ENCODE measurements around the gene PRXL2B.
"Not testable (repeated sequence)": the region's sequence is repeated elsewhere in the genome, so short reads cannot be mapped to it uniquely, and the experiment has no call there.

Gene PRXL2B

GRCh38 chr1:2564815-2565374 is 21.7 kb upstream of the PRXL2B start:
- DNase-seq = no peak

- DNase-seq = no peak
Observed at GRCh38 chr1:2566101-2567045, 20.2 kb upstream of the PRXL2B start.

- no peak for DNase-seq
Observed at GRCh38 chr1:2567083-2567679, 19.4 kb upstream of the PRXL2B start.

- not testable (repeated sequence) for DNase-seq
Observed at GRCh38 chr1:2568187-2568816, 18.3 kb upstream of the PRXL2B start.

- DNase-seq = no peak
Observed at GRCh38 chr1:2569060-2569459, 17.5 kb upstream of the PRXL2B start.

GRCh38 chr1:2569703-2570102 is 16.9 kb upstream of the PRXL2B start:
- DNase-seq = not testable (repeated sequence)

- DNase-seq = no peak
Observed at GRCh38 chr1:2570332-2570731, 16.2 kb upstream of the PRXL2B start.

- DNase-seq = no peak
Observed at GRCh38 chr1:2571348-2571747, 15.2 kb upstream of the PRXL2B start.

GRCh38 chr1:2573250-2573920 is 13.2 kb upstream of the PRXL2B start:
- no peak for DNase-seq

- DNase-seq = no peak
Observed at GRCh38 chr1:2574350-2574749, 12.2 kb upstream of the PRXL2B start.

GRCh38 chr1:2575801-2576663 is 10.5 kb upstream of the PRXL2B start:
- no peak for DNase-seq

GRCh38 chr1:2577565-2578075 is 9.0 kb upstream of the PRXL2B start:
- DNase-seq = not testable (repeated sequence)

- no peak for DNase-seq
Observed at GRCh38 chr1:2578758-2579118, 7.8 kb upstream of the PRXL2B start.

- DNase-seq = no peak
Observed at GRCh38 chr1:2580691-2581090, 5.9 kb upstream of the PRXL2B start.

GRCh38 chr1:2582391-2582790 is 4.2 kb upstream of the PRXL2B start:
- DNase-seq = no peak

GRCh38 chr1:2583331-2583791 is 3.2 kb upstream of the PRXL2B start:
- no peak for DNase-seq

GRCh38 chr1:2583871-2584351 is 2.7 kb upstream of the PRXL2B start:
- DNase-seq = no peak

- no peak for DNase-seq
Observed at GRCh38 chr1:2584686-2585317, 1.8 kb upstream of the PRXL2B start.

GRCh38 chr1:2585318-2586092 is 1.1 kb upstream of the PRXL2B start:
- peak; percentile 49 to 52 for DNase-seq
